ENCODE measurements around the gene SMAP2.

The SMAP2 gene

GRCh38 chr1:40409467-40409866 is 35.9 kb downstream of the SMAP2 start:
- no peaks in the 10 kb centered on the region for H3K9me3 Mint-ChIP-seq
- no peak for DNase-seq
- no peaks in the 10 kb centered on the region for H3K27me3 Mint-ChIP-seq
- no peak overlapping the region for H3K4me3 Mint-ChIP-seq
- peaks cover 52% of the 10 kb centered on the region for H3K4me1 Mint-ChIP-seq (ENCODE audit: low read depth)
- H3K36me3 Mint-ChIP-seq (ENCODE audit: low read depth) = peaks cover 88% of the 10 kb centered on the region
- H3K27ac Mint-ChIP-seq = peak overlapping the region; percentile 8

DNA sequence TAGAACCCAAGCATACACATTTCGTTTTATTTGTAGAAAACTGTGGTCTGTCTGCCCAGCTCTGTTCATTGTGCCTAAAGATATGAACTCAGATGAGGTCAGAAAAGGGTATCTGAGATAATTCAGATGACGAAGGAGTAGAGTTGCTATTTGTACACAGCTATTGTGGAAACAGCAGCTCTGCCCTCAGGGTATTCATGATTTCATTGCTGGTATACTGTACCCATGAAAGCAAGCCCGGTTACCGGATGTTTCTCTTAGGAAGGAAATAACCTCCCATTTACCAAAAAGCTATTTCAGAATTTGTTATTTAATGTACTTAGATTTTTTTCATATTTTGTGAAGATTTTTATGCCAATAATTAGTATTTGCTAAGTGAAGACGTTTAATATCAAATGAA is 37.8 kb downstream of the SMAP2 start:
- Mint-ChIP-seq H3K4me3 (no peak overlapping the region), H3K9me3 (no peaks in the 10 kb centered on the region), H3K27me3 (no peaks in the 10 kb centered on the region), H3K4me1 (ENCODE audit: low read depth) (peaks cover 39% of the 10 kb centered on the region), H3K27ac (peak overlapping the region; percentile 18), H3K36me3 (ENCODE audit: low read depth) (peaks cover 95% of the 10 kb centered on the region)
- no peak for DNase-seq

GRCh38 chr1:40411843-40412242 is 38.3 kb downstream of the SMAP2 start:
- H3K9me3 Mint-ChIP-seq = no peaks in the 10 kb centered on the region
- no peak overlapping the region for H3K4me3 Mint-ChIP-seq
- no peak for DNase-seq
- peak overlapping the region; percentile 16 for H3K27ac Mint-ChIP-seq
- peaks cover 34% of the 10 kb centered on the region for H3K4me1 Mint-ChIP-seq (ENCODE audit: low read depth)
- H3K27me3 Mint-ChIP-seq = no peaks in the 10 kb centered on the region
- H3K36me3 Mint-ChIP-seq (ENCODE audit: low read depth) = peaks cover 95% of the 10 kb centered on the region

DNA sequence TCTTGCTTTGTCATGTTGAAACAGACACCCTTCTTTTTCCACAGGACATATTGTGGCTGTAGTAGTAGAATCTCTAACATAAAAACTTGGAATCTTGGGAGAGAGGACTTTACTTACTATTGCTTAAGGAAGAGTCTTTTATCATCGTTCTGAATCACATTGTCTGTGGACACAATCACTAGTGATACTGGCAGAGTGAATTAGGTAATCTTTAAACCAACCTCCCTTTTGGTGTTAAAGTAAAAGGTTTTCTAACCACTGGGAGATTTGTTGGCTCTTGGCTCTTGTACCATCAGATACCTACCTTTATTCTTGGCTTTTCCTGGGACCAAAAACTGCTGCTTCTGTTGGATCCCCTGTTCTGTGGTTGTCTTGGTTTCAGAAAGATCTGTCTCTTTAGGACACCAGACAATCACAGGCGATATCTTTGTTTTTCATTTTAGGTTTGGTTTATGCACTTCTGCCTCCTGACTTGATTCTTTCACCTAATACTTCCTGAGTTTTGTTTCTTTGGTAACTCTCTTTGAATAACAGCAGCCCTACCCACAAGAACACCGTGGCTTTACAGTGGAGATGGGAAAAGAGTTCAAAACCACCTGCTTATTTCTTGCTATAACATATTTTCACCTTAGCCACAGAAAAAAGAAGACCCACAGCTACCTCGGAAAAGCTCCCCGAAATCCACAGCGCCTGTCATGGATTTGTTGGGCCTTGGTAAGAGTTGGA is 40.2 kb downstream of the SMAP2 start:
- H3K4me3 Mint-ChIP-seq = no peak overlapping the region

DNA sequence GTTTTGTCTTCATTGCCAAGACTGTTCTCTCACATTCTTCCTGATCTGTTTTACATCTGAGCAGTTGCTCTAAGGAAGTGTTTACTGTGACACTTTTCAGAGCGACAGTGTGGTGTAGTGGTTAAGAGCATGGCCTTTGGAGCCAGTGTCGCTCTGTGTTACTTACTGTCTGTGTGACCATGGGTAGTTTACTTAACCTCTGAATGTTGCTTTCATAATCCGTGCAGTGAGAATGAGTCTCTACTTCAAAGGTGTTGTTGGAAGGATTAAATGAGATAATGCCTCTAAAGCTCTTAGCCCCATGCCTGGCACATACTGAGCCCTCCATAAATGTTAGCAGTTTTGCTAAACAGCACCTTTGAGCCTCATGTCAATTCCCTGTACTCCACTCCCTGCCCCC is 40.8 kb downstream of the SMAP2 start:
- Mint-ChIP-seq H3K4me3 (no peak overlapping the region), H3K27me3 (no peaks in the 10 kb centered on the region)

More for the DNA sequence above, 40.2 kb downstream of the SMAP2 start:
- Mint-ChIP-seq H3K9me3 (no peaks in the 10 kb centered on the region), H3K36me3 (ENCODE audit: low read depth) (peaks cover 99% of the 10 kb centered on the region), H3K27me3 (no peaks in the 10 kb centered on the region), H3K27ac (peak overlapping the region; percentile 79), H3K4me1 (ENCODE audit: low read depth) (peaks cover 31% of the 10 kb centered on the region)
- no peak for DNase-seq

GRCh38 chr1:40416709-40417108 is 43.2 kb downstream of the SMAP2 start:
- Mint-ChIP-seq H3K36me3 (ENCODE audit: low read depth) (peaks cover 100% of the 10 kb centered on the region), H3K4me3 (no peak overlapping the region), H3K9me3 (no peaks in the 10 kb centered on the region), H3K4me1 (ENCODE audit: low read depth) (peaks cover 30% of the 10 kb centered on the region), H3K27ac (no peak overlapping the region), H3K27me3 (no peaks in the 10 kb centered on the region)
- no peak for DNase-seq

More for the DNA sequence above, 40.8 kb downstream of the SMAP2 start:
- no peaks in the 10 kb centered on the region for H3K9me3 Mint-ChIP-seq
- H3K27ac Mint-ChIP-seq = peak overlapping the region; percentile 79
- peaks cover 99% of the 10 kb centered on the region for H3K36me3 Mint-ChIP-seq (ENCODE audit: low read depth)
- DNase-seq = no peak
- H3K4me1 Mint-ChIP-seq (ENCODE audit: low read depth) = peaks cover 31% of the 10 kb centered on the region

GRCh38 chr1:40421431-40422384 is 48.2 kb downstream of the SMAP2 start:
- Mint-ChIP-seq H3K27me3 (no peaks in the 10 kb centered on the region), H3K36me3 (ENCODE audit: low read depth) (peaks cover 100% of the 10 kb centered on the region), H3K4me3 (no peak overlapping the region), H3K27ac (peak overlapping the region; percentile 74), H3K9me3 (no peaks in the 10 kb centered on the region), H3K4me1 (ENCODE audit: low read depth) (peaks cover 10% of the 10 kb centered on the region)
- no peak for DNase-seq

- Mint-ChIP-seq H3K27ac (peak overlapping the region; percentile 64), H3K4me3 (no peak overlapping the region), H3K4me1 (ENCODE audit: low read depth) (peaks cover 10% of the 10 kb centered on the region), H3K27me3 (no peaks in the 10 kb centered on the region), H3K36me3 (ENCODE audit: low read depth) (peaks cover 95% of the 10 kb centered on the region), H3K9me3 (no peaks in the 10 kb centered on the region)
- DNase-seq = no peak
These were observed 49.2 kb downstream of the SMAP2 start for GRCh38 chr1:40422630-40423263.

DNA sequence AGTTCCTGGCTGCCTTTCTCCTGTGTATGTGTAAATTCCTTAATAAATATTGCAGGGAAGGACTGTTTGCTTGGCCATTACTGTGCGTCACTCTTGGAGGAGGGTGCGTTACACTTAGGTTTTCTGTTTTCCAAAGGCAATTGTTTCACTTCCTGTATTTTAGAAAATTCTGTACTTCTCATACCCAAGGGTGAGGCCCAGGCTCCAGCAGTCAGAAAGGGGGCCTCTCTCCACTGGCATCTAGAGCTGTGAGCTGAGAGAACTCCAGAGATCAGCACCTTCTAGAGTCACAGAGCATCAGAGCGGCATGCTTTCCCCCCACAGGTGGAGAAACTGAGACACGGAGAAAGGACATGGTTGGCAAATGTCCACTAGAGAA is 49.7 kb downstream of the SMAP2 start:
- Mint-ChIP-seq H3K27ac (peak overlapping the region; percentile 64), H3K4me3 (no peak overlapping the region), H3K27me3 (no peaks in the 10 kb centered on the region), H3K9me3 (no peaks in the 10 kb centered on the region), H3K4me1 (ENCODE audit: low read depth) (peaks cover 10% of the 10 kb centered on the region), H3K36me3 (ENCODE audit: low read depth) (peaks cover 93% of the 10 kb centered on the region)
- DNase-seq = no peak

DNA sequence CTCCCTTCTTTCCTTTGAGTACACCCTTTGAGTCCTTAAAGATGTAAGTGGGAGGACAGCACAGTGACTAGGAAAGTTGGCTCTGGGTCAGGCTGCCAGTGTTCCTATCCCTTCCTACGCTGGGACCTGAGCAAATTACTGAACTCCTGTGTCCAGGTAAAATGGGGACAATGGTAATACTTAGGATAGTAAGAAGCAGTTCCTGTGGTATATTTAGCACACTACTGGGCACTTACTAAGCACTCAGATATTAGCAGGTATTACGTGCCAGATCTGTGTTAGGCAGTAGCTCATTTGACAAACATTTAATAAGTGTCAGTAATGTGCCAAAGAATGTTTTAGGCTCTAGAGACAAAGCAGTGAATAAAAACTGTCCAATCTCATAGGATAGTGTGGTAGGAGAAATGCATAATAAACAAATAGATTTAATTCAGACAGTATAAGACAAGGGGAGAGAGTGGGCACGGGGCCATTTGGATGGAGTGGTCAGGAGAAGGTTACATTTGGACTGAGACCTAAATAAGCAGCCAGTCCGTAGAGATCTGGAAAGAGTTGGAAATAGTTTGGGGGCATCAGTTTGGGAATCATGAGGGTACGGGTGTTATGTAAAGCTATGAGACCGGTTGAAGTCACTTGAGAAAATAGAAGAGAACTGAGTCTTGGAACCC is 50.6 kb downstream of the SMAP2 start:
- peak overlapping the region; percentile 39 for H3K27ac Mint-ChIP-seq
- H3K4me3 Mint-ChIP-seq = no peak overlapping the region
- no peak for DNase-seq
- peaks cover 9% of the 10 kb centered on the region for H3K4me1 Mint-ChIP-seq (ENCODE audit: low read depth)
- peaks cover 84% of the 10 kb centered on the region for H3K36me3 Mint-ChIP-seq (ENCODE audit: low read depth)
- H3K9me3 Mint-ChIP-seq = no peaks in the 10 kb centered on the region
- H3K27me3 Mint-ChIP-seq = no peaks in the 10 kb centered on the region

GRCh38 chr1:40425198-40425597 is 51.7 kb downstream of the SMAP2 start:
- H3K27ac Mint-ChIP-seq = peak overlapping the region; percentile 38
- peaks cover 73% of the 10 kb centered on the region for H3K36me3 Mint-ChIP-seq (ENCODE audit: low read depth)
- H3K27me3 Mint-ChIP-seq = no peaks in the 10 kb centered on the region
- H3K4me1 Mint-ChIP-seq (ENCODE audit: low read depth) = peaks cover 9% of the 10 kb centered on the region
- H3K4me3 Mint-ChIP-seq = no peak overlapping the region
- DNase-seq = no peak
- no peaks in the 10 kb centered on the region for H3K9me3 Mint-ChIP-seq

- H3K27ac Mint-ChIP-seq = no peak overlapping the region
These were observed 57.9 kb downstream of the SMAP2 start for GRCh38 chr1:40431385-40431784.

DNA sequence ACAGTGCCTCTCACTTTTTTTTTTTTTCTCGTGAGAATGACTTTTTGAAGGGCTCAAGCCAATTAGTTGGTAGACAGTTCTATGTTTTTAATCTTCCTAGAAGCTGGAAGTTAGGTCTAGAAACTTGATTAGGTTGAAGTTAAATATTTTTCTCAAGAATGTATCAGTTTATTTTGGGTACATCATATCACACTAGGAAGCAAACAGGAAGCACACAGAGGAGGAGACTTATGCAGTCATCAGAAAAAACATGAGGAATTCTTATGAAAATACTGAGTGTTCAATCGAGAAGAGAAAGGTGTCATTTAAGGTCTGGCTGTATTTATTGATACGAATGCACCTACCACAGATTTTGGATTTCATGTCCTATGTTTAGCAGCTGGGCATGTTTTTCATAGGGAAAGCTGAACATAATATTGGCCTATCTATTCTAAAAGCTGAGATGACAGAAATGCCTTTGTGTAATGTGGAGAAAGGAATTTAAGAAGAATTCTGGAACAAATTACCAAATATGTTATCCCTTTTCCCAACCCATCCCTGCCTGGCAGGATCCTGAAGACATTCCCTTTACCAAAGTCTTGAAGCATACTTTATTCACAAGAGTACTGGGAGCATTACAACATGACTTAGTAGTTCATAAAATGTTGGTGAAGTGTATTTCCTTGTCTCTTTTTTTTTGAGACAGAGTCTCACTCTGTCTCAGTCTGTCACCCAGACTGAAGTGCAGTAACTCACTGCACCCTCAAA is 59.3 kb downstream of the SMAP2 start:
- Mint-ChIP-seq H3K27ac (no peak overlapping the region), H3K4me3 (no peak overlapping the region), H3K27me3 (no peaks in the 10 kb centered on the region), H3K36me3 (ENCODE audit: low read depth) (peaks cover 3% of the 10 kb centered on the region), H3K9me3 (no peaks in the 10 kb centered on the region), H3K4me1 (ENCODE audit: low read depth) (no peaks in the 10 kb centered on the region)
- no peak for DNase-seq

More at GRCh38 chr1:40431385-40431784, 57.9 kb downstream of the SMAP2 start:
- no peaks in the 10 kb centered on the region for H3K9me3 Mint-ChIP-seq
- no peak overlapping the region for H3K4me3 Mint-ChIP-seq
- H3K4me1 Mint-ChIP-seq (ENCODE audit: low read depth) = no peaks in the 10 kb centered on the region
- peaks cover 11% of the 10 kb centered on the region for H3K36me3 Mint-ChIP-seq (ENCODE audit: low read depth)
- DNase-seq = no peak
- H3K27me3 Mint-ChIP-seq = no peaks in the 10 kb centered on the region
